Dedifferentiated amniotic fluid mesenchymal stem cell (primary cell): Measurements from ENCODE around the gene CFAP251.
A peak's percentile ranks its signal among the peaks of the same experiment; 100 is the strongest.

ENCODE experiments used
- DNase-seq: peaks from one replicate; pipeline ENCODE4 v3.0.0-alpha.2; 2016; ENCODE audit errors: extremely low spot score

CFAP251 gene

DNA sequence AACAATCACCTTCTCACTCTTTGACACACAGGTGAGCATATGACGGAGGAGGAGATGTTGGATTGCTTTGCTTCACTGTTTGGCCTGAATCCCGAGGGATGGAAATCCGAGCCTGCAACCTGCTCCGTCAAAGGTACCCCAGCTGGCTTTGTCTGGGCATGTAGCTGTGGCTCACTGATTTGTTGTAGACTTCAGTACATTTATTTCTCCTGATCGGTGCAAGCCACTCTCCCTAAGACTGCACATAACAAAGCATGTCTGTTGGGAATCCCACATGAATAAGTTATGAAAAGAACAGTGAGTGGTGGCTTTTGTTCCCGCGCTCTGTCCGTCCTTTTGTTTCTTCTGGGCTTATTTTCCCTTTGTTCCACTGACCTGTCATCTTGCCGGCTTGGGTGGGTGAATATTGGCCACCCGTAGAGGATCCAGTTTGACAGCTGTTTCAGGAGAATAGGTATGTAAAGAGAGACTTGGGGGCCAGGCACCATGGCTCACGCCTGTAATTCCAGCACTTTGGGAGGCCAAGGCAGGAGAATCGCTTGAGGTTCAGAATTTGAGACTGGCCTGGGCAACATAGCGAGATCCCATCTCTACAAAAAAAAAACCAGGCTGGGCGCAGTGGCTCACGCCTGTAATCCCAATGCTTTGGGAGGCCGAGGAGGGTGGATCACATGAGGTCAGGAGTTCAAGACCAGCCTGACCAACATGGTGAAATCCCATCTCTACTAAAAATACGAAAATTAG lies 83.2 kb downstream of the CFAP251 start:
- DNase-seq, result no peak

DNA sequence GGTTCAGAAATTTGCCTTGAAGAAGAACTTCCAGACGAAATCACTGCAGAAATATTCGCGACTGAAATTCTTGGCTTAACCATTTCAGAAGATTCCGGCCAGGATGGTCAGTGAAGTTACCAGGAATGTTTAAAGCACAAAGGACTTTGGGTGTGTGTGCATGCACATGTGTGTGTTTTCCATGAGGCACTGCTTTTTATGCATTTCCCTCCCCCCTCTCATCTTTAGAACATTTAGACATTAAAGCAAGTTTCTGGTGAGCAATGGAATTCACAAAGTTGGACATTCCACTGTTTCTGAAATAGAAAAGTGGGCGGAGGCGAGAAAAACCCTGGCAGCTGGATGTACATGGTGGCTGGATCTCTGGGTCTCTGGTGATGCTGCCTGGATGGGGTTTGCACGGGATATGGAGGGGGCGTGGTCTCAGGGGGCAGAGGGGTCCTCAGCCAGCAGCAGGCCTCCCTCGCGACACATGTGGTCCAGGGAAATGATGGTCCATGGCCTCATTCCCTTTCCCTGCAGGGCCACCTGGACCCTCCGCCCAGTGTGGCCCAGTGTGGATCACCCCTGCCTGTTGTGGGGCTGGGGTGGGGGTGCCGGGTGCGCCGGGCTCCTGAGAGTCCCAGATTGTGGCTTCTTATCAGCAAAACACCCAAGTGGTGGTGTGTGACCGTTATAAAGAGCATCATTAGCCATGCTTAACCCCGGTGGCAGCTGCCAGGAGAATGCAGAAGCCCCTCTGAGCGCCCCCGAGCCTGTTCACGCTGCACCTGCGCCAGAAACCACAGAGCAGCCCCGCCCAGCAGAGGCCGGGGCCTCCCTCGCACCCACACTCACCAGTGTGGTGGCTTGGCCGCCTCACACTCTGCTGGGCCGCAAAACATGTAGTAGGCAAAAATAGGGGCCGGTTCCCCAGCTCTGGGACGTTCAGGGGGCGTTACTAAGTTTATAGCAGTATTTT lies 85.5 kb downstream of the CFAP251 start:
- DNase-seq, result peak; percentile 39

DNA sequence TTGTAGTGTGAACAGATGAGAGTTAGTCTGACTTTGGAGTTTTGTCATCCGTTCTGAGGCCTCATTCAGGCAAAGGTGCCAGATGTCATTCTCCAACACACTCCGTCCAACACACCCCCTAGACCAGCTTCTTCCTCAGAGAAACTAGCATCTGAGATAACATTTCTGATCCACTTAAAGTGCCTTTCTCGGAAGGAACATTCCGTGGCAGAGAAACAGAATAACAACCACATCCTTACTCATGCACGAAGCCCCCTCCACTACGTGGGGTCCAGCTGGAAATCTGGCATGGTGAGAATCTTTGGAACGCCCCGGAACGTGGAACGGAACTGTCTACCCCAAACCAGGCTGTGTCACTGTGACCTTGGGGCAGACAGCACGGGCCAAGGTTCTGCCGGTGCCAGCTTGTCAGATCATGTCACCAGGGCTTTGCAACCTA lies 86.3 kb downstream of the CFAP251 start:
- DNase-seq, result no peak

DNA sequence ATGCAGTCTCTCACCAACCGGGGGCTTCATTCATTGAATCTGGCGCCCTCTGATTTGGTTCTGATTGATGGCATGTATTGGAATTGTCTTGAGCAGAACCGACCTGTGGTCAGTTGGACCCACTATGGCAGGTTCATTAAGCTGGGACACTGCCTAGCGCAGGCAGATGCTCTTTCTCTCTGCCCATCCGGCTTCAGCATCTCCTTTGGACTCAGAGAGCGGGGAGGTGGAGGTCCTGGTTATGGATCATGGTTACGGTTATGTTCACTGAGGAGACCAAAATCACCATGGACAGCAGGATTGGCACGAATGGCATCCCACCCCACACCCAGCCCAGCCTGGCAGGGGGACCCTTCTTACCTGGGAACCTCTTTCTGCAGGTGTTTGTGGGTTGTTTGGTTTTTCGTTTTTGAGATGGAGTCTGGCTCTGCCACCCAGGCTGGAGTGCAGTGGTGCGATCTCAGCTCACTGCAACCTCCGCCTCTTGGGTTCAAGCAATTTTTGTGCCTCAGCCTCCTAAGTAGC lies 86.9 kb downstream of the CFAP251 start:
- DNase-seq, result no peak

DNA sequence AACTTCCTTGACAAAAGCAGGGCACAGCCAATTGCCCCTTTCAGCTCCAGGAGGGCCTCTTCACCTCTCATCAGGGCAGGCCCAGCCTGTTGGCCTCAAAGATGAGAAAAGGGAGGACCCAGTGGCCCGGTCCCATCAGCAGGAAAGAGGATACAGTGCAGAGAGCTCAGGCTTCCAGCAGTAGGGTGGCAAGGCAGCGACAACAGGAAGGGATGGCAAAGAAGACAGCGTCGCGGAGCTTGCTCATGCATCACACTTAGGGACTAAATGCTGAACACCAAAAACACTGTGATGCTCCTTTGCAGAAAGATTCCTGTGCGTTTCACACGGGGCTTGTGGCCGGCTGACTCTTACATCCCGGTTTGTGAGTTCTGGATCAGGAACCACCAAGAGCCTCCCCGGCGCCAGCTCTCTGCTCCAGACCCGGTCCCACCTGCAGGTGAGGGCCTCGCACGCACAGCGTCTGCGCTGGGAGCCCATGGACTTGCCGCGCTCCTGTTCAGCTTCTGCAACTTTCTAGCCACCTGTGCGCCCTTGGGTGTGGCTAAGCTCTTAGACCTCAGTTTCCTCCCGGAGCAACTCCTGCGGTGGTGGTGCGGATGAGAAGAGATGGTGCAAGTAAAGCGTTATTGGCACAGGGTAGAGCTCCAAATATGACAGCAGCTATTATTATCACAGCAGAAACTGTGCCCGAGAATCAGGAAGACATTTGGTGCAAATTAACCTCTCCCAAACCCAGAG lies 88.0 kb downstream of the CFAP251 start:
- no peak for DNase-seq

DNA sequence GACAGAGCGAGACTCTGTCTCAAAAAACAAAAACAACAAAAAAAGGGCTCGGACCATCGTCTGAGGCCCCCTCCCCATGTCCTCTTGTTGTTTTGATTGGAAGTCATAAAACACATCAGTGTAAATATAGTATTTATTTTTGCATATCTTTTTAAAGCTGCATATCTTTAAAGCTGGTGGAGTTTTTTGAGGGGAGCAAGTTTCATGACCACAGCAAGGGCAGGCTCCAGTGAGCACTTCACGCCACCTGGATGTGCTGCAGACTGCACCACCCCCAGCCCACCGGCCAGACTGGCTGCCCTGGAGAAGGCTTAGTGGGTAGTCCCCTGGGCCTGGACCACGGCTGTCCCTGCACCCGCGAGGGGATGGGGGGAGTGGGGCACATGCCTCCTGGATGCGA lies 91.3 kb downstream of the CFAP251 start:
- DNase-seq, result no peak

DNA sequence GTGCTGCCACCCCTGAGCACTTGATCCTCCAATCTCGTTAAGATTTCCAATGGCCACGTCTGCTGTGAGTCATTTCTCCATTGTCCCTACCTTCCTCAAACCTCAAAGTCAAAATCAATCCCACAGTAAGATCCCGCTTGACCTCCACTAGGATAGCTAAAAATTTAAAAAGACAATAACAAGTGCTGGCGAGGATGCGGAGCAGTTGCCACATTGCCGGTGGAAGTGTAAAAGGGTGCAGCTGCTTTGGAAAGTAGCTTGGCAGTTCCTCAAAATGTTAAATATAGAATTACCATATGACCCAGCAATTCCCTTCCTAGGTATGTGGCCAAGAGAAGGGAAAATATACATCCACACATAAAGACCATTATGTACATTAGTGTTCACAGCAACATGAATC lies 93.8 kb downstream of the CFAP251 start:
- no peak for DNase-seq

DNA sequence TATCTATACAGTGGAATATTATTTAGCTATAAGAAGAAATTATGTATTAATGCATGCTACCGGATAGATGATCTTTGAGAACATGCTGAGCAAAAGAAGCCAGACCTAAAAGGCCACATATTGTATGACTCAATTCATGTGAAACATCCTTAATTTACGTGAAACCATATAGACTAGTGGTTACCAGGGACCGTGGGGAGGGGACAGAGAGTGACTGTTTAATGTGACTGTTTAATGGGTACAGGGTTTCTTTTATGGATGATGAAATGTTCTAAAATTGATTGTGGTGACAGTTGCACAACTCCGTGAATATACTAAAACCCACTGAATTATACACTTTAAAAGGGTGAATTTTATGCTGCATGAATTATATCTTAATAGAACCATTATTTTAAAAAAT lies 94.7 kb downstream of the CFAP251 start:
- no peak for DNase-seq

DNA sequence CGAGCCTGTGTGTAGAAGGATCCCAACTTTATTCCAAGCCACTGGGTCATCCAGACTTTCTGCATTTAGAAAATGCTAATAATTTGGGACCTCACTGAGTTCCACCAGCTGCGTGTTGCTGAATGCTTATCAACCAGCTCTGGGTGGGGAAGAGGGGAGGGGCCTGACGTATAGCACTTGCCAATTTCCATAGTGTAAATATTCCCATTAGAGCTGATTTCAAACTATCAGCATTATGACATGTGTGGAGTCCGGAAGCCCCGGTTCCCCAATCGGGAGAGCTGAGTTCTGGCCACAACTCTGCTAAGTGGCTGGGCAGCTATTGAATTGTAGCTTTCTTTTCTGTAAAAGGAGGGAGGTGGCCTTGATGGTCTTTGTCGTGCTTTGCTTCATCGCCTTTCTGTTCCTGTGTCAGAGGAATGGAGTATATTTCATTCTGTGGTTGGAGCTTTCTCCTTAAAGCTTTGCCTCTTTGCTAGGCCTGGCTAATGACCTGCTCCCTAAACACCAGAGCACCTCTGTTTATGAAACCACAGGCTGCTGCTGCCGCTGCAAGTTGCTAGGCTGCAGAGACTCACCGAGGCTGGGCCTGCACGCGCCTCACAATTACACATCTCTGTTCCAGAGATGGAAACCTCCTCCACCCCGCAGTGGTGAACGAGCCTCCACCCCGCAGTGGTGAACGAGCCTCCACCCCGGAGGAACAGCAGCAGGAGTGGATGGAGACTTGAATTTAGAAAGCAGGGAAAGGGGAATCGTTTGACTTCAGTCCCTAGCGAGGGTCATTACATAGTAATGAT lies 95.6 kb downstream of the CFAP251 start:
- no peak for DNase-seq

DNA sequence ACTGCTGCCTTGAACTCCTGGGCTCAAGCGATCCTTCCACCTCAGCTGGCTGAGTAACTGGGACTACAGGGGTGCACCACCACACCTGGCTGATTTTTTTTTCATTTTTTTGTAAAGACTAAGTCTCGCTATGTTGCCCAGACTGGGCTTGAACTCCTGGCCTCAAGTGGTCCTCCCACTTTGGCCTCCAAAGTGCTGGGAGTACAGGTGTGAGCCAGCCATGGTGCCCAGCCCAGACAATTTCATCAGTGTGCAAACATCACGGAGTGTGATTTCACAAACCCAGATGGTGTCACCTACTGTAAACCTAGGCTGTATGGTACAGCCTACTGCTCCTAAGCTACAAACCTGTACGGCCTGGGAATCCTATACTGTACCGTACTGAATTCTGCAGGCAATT lies 96.4 kb downstream of the CFAP251 start:
- DNase-seq, result no peak

DNA sequence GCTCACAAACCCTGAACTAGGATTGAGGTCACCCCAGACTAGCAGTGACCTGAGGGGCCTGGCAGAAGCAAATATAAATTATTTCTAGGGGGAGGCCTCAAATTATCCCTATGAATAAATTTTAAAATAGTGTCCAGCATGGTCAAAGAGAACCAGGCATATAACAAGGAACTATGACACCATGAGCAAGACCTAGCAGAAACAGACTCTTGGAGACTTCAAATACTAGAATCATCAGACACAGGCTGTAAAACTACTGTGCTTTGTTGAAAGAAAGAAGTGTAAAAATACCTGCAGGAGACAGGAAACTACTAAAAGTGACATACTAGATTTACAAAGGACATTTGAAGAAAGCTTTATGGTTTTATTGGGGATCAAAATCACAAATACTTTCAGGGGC lies 100.1 kb downstream of the CFAP251 start:
- DNase-seq, result no peak

DNA sequence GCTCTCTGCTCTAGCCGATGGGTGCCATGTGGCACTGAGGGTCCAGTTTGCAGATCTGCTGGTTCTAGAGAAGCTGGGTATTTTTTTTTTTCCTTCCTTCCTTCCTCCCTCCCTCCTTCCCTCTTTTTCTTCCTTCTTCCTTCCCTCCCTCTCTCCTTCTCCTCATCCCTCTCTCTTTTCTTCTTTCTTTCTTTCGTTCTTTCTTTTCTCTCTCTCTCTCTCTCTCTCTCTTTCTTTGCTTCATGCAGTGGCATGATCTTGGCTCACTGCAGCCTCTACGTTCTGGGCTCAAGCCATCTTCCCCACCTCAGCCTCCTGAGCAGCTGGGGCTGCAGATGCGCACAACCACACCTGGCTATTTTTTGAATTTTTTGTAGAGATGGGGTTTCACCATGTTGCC lies 100.5 kb downstream of the CFAP251 start:
- DNase-seq, result no peak

DNA sequence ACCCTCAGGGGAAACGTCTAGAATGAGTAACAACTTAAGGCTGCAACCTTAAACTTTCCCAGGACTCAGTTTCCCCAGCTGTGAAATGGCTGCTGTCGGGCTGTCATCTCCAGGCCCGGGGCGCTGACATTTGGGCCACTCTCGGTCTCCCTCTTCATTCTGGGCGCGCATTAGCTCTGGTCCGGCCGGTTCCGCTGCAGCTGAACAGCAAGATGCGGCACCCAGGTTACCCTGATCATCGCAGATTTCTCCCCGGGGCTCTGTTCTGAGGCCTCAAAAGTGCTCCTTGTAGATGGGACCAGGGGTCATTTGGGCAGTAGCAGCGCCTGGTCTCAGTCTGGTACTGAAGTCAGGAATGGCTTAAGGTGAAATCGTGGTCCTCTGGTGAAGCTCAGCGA lies 102.4 kb downstream of the CFAP251 start:
- no peak for DNase-seq

DNA sequence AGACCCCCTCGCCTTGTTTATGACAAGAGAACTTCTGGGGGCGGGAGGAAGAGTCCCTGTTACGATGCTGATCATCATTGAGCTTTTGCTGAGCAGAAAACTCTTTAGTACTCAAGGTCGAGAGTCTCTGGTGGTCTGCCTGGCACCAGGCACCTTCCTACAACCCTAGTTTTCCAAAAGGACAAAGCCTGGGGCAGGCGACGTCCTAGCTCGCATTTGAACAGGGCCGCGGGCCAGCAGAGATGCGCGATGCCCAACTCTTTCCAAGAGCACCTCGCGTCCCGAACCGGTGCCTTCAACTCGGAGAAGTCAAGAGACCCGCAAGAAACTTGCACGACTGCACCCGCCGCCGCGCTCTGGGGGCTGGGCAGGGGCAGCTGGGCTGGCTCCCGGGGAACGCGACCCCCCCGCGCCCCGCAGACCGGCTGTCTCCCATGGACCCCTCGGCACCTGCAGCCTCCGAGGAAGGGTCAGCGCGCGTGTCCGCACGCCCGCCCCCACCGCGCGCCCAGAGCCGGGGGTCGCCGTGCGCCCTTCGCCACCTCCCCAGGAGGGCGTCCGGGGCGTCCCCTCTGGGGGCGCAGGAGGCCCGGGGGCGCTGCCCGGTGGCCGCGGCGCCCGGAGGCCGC lies 102.9 kb downstream of the CFAP251 start:
- DNase-seq, result no peak

DNA sequence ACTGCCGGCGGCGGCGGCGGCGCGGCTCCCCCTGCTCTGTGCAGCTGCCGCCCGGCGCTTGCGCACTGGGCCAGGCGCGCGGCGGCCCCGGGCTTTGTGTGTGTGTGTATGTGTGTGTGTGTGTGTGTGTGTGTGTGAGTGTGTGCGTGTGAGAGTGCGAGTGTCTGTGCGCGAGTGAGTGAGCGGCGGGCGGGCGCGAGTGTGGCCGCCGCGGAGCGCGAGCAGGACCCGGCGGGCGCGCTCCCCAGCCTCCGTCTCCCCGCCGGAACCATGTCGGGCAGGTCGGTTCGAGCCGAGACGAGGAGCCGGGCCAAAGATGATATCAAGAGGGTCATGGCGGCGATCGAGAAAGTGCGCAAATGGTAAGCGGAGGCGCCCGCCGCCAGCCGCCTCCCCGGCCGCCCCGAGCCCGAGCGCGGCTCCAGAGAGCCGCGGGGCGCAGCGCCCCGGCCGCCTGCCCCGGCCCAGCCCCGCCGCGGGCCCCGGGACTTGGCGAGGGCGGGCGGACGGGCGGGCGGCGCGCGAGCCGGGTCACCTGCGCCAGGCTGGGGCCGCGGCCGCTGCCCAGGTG lies 103.5 kb downstream of the CFAP251 start, which contains the start of gene BCL7A:
Gene BCL7A (plus strand): TSS at position 63 of the 571 bp plus-strand sequence. CDS start 208 bp downstream, at position 271.
- peak; percentile 37 for DNase-seq

DNA sequence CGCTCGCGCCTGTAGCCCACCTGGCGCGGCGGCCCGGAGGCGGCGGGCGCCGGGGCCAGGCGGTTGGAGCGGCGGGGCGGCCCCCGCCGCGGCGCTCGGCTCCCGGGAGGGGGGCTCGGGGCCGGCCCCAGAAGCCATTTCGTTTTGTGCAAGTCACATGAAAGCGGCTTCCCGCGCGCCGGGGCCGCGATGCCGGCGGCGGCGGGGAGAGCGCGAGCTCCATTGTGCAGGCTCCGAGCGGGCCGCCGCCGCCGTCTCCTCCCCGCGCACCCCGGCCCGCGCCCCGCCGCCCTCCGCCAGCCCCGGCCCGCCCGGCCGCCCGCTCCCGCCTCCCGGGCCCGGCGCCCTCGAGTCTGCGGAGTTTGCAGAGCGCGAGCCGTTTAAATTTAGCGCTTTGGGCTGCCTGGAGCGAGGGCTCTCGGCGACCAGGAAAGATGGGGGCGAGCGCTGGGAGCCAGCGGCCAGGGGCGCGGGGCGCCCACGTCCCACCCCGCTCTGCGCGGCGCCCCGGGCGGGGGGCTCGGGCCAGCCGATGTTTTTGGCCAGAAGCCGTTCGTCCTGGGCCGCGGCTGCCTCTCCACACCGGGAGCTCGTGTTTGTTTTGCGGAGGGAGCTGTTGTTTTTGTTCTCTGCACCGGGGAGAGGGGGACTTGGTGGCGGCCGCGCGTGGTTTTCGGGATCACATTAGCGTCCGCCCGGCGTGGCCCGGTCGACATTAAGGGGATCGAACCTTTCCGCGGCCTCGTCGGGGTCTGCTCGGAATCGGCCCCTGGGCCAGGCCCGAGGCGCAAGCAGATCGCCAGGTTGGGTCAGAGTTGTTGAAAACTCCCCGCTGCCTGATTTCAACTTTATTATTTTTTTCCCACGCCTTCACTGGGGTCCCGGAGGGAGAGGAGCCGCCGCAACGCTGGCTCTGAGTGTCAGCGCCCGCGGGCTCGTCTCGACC lies 104.3 kb downstream of the CFAP251 start:
- no peak for DNase-seq

DNA sequence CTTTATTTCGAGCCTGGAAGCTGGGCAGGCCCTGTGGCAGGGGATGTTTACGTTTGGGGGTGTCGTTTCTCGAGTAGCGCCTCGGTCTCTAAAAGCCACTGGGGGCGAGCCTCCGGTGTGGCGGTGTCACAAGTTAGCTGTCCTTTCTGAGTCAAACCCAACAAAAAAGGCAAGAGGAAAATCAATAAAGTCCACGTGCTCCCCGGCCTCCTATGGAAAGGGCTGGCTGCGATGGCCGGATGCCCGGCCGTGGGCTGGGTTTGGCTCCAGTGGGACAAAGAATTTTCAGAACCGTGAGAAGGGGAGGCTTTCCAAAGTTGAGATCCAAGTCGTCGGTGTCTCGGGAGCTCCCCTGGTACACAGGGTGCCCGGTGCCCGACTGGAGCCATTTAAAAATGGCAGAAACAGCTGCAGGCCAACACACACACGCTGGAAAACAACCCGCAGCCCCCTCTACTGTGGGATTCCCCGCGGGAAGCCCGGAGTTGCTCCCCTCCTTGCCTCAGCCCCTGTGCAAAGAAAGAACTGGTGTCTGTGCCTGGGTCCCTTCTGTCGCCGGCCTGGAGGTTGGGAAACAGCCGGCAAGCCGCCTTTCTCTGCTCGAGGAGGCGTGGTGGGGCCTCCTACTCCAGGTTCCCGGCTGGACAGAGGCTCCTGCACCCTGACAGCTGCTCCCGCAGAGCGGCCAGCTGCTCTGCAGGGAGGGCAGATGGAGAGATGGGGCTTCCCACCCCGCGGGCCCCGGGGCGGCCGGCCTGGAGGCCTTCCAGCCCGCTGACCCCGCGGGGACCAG lies 105.1 kb downstream of the CFAP251 start:
- DNase-seq, result peak; percentile 72

DNA sequence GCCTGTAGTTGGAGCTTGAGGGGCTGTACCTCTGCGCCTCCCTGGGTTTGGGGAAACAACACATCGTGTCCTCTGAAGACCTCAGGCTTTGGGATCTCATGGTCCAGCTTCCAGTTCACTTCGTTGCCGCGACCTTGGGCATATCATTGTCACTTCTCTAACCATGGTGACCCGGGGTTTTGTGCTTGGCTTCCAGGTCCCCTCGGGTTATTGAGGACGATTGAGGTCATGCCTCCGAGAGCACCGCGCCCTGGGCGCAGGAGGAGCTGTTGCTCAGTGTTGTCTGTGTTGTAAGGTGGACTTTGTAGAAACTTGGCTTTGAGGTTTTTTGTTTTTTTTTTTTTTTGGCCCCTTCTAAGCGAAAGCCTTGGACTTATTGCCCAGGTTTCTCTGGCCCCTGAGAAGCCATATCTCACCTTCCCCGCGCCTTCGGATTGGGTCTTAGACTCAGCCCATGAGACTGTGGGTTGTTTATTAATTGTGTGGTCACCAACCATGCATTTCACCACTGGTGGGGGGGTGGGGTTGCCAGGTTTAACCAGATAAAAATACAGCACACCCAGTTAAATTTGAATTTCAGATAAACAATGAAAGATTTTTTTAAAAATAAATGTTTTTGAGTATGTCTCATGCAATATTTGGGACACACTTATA lies 105.9 kb downstream of the CFAP251 start:
- DNase-seq, result no peak
